GM12864 (cell line): ENCODE measurements around the gene TNFAIP8L1.

Experiments
- DNase-seq: peaks from one replicate; pipeline ENCODE4 v3.0.0-alpha.2; 2011; ENCODE audit warnings: low read depth
- H3K4me3 ChIP-seq: 2 replicates; pipeline ENCODE4 v1.5.1; 2011; ENCODE audit warnings: mild to moderate bottlenecking, low read depth, low read length, control low read depth
- CTCF ChIP-seq: IDR thresholded peaks from 2 replicates; pipeline ENCODE4 v1.5.1; 2011; ENCODE audit warnings: low read depth, mild to moderate bottlenecking, moderate library complexity, low read length, control low read depth, inconsistent platforms; ENCODE audit errors: missing control alignments

TNFAIP8L1 gene

DNA sequence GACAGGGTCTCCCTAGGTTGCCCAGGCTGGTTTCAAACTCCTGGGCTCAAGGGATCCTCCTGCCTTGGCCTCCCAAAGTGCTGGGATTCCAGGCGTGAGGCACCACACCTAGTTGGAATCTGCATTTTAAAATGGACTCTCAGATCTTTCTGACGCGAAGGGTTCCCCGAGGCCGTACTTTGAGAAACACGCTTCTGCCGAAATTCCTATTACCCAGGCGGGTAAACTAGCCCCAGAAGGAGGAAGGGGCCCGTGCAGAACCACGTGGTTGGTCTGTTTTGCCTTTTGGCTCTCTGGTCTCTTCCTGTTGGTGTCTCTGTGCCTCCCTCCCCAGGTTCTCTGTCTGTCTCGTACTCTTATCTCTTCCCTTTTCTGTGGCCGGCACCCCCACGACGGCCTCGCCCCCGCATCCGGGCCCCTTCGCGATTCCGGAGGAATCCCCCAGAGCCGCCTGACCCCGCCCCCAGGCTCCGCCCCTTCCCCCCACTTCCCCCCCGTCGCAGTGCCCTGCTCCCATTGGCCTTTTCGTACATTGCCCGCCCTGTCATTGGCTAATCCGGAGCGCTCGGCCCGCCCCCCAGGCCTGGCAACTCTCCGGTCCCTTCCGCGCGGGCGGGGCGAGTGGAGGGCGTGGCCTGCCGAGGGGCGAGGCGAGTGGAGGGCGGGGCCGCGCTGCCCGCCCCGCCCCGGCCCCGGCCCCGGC is at the start of gene TNFAIP8L1:
Gene TNFAIP8L1, plus strand, starts transcription at position 689 of the 703 bp plus-strand sequence. CDS start 12,354 bp downstream, outside the sequence.
- peak; percentile 90 for DNase-seq
- peak within 1 kb of the TSS; percentile 96 for H3K4me3 ChIP-seq
- no peak for TF ChIP-seq CTCF

DNA sequence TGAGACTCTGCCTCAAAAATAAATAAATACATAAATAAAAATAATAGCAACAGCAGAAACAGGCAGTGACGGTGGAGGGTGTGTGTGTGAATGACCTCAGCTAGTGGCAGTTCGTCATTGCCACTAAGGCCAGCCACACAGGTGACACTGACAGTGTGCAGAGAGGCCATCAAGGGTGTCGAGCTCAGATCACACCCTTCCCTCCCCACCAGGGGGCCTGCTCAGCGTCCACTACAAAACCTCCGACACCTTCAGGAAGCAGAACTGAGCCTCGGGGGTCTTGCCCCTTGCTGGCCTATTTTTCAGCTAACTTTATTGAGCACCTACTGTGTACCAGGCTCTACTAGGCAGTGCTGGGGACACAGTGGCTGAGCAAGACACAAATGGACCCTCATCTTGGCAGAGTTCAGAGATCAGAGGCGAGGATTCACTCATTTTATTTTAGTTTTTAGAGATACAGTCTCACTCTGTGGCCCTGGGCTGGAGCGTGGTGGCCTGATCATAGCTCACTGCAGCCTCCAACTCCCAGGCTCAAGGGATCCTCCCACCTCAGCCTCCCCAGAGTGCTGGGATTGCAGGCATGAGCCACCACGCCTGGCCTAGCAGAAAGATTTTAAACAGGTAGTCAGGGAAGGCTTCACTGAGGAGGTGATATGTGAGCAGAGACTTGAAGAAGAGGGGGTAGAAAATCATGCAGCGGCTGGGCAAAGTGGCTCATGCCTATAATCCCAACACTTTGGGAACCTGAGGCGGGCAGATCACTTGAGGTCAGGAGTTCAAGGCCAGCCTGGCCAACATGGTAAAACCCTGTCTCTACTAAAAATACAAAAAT is 49.5 kb upstream of the TNFAIP8L1 start:
- peak; percentile 73 for TF ChIP-seq CTCF
- no peak for DNase-seq
- no peak overlapping the region for H3K4me3 ChIP-seq

GRCh38 chr19:4590559-4590958 is 48.8 kb upstream of the TNFAIP8L1 start:
- no peak for TF ChIP-seq CTCF
- no peak for DNase-seq
- H3K4me3 ChIP-seq = no peak overlapping the region

- no peak overlapping the region for H3K4me3 ChIP-seq
- DNase-seq = no peak
- no peak for TF ChIP-seq CTCF
Measured at GRCh38 chr19:4591320-4591719, 48.0 kb upstream of the TNFAIP8L1 start.

DNA sequence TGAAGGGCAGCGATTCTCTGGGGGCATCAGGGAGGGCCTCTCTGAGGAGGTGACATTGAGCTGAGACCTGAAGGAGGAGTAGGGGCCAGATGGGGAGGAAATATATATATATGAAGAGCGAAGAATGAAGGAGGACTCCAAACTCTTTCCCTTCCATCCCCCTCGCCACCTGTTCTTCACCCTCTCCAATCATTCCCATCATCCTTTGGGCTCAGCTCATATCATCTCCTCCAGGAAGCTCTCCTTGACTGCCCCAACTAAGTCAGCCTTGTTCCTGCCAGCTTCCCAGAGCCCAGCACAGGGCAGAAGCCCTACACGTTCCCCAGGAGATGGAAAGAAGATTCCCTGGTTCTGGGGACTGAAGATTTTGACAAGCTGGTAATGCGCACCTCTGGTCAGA is 46.9 kb upstream of the TNFAIP8L1 start:
- no peak for DNase-seq
- H3K4me3 ChIP-seq = no peak overlapping the region
- no peak for TF ChIP-seq CTCF

- H3K4me3 ChIP-seq = no peak overlapping the region
- no peak for TF ChIP-seq CTCF
- DNase-seq = no peak
Measured at GRCh38 chr19:4593409-4593851, 45.9 kb upstream of the TNFAIP8L1 start.
